Measurements from ENCODE around the gene MYO15B. TPM values are rescaled to one million over a fixed set of nuclear protein-coding genes. Genes with fewer than 3 reads are reported as not detected.

The MYO15B gene
- total and polyA plus RNA-seq, 2 donors (not counting 3 experiments of a cell fraction or from before 2014, with no cell fraction given) = 10.2 to 87.8 TPM

GRCh38 chr17:75566416-75566815, 21.2 kb upstream of the MYO15B start:
- TF ChIP-seq MYC (IDR thresholded peaks at IDR 0.05; ENCODE audit: low read depth, low read length) (no peak), JUN (IDR thresholded peaks at IDR 0.05; ENCODE audit: borderline replicate concordance, insufficient read depth, insufficient read length, low read depth) (no peak), FOS (IDR thresholded peaks at IDR 0.05; ENCODE audit: borderline replicate concordance, insufficient read depth, low read length) (no peak), POLR2A (IDR thresholded peaks at IDR 0.05; ENCODE audit: low read depth, low read length) (no peak), GATA2 (IDR thresholded peaks at IDR 0.05; ENCODE audit: insufficient read depth, insufficient read length, low read depth, low read length) (no peak), POLR2AphosphoS5 (IDR thresholded peaks at IDR 0.05; ENCODE audit: insufficient read depth, low read depth, low read length) (no peak), EZH2 (IDR thresholded peaks at IDR 0.05; ENCODE audit: borderline replicate concordance, low read depth, low read length, severe bottlenecking) (no peak)
- TF ChIP-seq, protein P1, sequence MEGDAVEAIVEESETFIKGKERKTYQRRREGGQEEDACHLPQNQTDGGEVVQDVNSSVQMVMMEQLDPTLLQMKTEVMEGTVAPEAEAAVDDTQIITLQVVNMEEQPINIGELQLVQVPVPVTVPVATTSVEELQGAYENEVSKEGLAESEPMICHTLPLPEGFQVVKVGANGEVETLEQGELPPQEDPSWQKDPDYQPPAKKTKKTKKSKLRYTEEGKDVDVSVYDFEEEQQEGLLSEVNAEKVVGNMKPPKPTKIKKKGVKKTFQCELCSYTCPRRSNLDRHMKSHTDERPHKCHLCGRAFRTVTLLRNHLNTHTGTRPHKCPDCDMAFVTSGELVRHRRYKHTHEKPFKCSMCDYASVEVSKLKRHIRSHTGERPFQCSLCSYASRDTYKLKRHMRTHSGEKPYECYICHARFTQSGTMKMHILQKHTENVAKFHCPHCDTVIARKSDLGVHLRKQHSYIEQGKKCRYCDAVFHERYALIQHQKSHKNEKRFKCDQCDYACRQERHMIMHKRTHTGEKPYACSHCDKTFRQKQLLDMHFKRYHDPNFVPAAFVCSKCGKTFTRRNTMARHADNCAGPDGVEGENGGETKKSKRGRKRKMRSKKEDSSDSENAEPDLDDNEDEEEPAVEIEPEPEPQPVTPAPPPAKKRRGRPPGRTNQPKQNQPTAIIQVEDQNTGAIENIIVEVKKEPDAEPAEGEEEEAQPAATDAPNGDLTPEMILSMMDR (IDR thresholded peaks at IDR 0.05; ENCODE audit: extremely low read depth in 1 of 2, insufficient read depth in 1 of 2, low read depth in 1 of 2, low read length in 2 of 2) = no peak
- TF ChIP-seq, protein P2, sequence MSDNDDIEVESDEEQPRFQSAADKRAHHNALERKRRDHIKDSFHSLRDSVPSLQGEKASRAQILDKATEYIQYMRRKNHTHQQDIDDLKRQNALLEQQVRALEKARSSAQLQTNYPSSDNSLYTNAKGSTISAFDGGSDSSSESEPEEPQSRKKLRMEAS (IDR thresholded peaks at IDR 0.05; ENCODE audit: insufficient read depth, insufficient read length) = no peak
- DNase-seq (ENCODE audit: low read depth, low spot score) (no peak), FAIRE-seq (no peak)
- H3K9ac ChIP-seq (replicated peaks; ENCODE audit: extremely low read depth, insufficient read depth, low read length) = no peak overlapping the region
- no peak overlapping the region for H3K4me2 ChIP-seq (ENCODE audit: insufficient read depth, low read length)
- no peaks in the 10 kb centered on the region for H3K79me2 ChIP-seq (ENCODE audit: control insufficient read depth, insufficient read depth, low read length)
- no peak overlapping the region for H2AFZ ChIP-seq (ENCODE audit: low read depth, low read length)
- H3K9me1 ChIP-seq (replicated peaks; ENCODE audit: control insufficient read depth, extremely low read depth, insufficient read depth, low read length) = no peaks in the 10 kb centered on the region
- intact Hi-C loops (cut with micrococcal nuclease) = no loop called here
- no peaks in the 10 kb centered on the region for H3K36me3 ChIP-seq (ENCODE audit: control insufficient read depth in 2 of 2, extremely low read depth in 1 of 2, insufficient read depth in 2 of 2, low read length in 2 of 2)
- H3K9me3 ChIP-seq (replicated peaks; ENCODE audit: control insufficient read depth, insufficient read depth, low read length) = no peaks in the 10 kb centered on the region
- ChIA-PET CTCF (no interaction called here), POLR2A (no interaction called here)
- H3K27me3 ChIP-seq (ENCODE audit: control insufficient read depth in 2 of 2, insufficient read depth in 2 of 2, low read length in 2 of 2) = no peaks in the 10 kb centered on the region
- no peak overlapping the region for H3K27ac ChIP-seq (ENCODE audit: insufficient read depth, low read depth, low read length)
- no peaks in the 10 kb centered on the region for H4K20me1 ChIP-seq (replicated peaks; ENCODE audit: control insufficient read depth, extremely low read depth, insufficient read depth, low read length)
- BruUV-seq (replicated peaks) = no TSS peak
- no peak overlapping the region for H3K4me3 ChIP-seq (replicated peaks in 1 of 3; ENCODE audit: insufficient read depth in 1 of 3, low read depth in 1 of 3, low read length in 3 of 3)
- dilution Hi-C loops (cut with MboI; ENCODE audit: extremely low pct_ligation_motif_present, low sequenced_read_pairs) = no loop called here
- peaks cover 7% of the 10 kb centered on the region for H3K4me1 ChIP-seq (ENCODE audit: control insufficient read depth, extremely low read depth, insufficient read depth, low read length)
